Activated naive CD8-positive, alpha-beta T cell treated with anti-CD3 and anti-CD28 coated beads, Interleukin-2, amount 10 ng/mL, durations not matched to agents 7 days and 5 days (primary cell): ENCODE data around the gene PINLYP. TPM values are rescaled to one million over a fixed set of nuclear protein-coding genes. Genes with fewer than 3 reads are reported as not detected.
"Not testable (repeated sequence)": the region's sequence is repeated elsewhere in the genome, so short reads cannot be mapped to it uniquely, and the experiment has no call there.

Experiments used
- ATAC-seq: fragments of 150-1000 bp; cut with Tn5 transposase; one replicate; pipeline ENCODE4 v1.10.0; 2021; ENCODE audit warnings: low read depth, moderate library complexity
- POLR2A ChIA-PET: fragments of 350-600 bp; sonication (Branson Sonifier 250); formaldehyde crosslinking; loops from one replicate; lab custom pipeline; 2021; ENCODE audit warnings: antibody characterized with exemption; lab: Charles Lee
- DNase-seq: peaks from one replicate; pipeline ENCODE4 v3.0.0; 2021
- H3K27ac Mint-ChIP-seq: one replicate; pipeline ENCODE4 v1.8.0; 2022; ENCODE audit warnings: mild to moderate bottlenecking, mixed read lengths
- H3K27me3 Mint-ChIP-seq: one replicate; pipeline ENCODE4 v1.8.0; 2022; ENCODE audit warnings: mild to moderate bottlenecking, moderate library complexity, mixed read lengths
- H3K36me3 Mint-ChIP-seq: one replicate; pipeline ENCODE4 v1.8.0; 2021; ENCODE audit warnings: mild to moderate bottlenecking, mixed read lengths
- H3K4me1 Mint-ChIP-seq: one replicate; pipeline ENCODE4 v1.8.0; 2021; ENCODE audit warnings: mixed read lengths
- H3K4me3 Mint-ChIP-seq: one replicate; pipeline ENCODE4 v1.8.0; 2022; ENCODE audit warnings: mild to moderate bottlenecking, moderate library complexity, mixed read lengths
- H3K9me3 Mint-ChIP-seq: one replicate; pipeline ENCODE4 v1.8.0; 2021; ENCODE audit warnings: mixed read lengths
- total RNA-seq, 2 experiments: library from RNA; stranded (reverse); gene quantifications; one replicate each; pipeline ENCODE4 v1.2.3, GENCODE V29; 2021

Gene PINLYP
- total RNA-seq, 2 experiments from 2014 or later = 11.7 to 15.6 TPM

DNA sequence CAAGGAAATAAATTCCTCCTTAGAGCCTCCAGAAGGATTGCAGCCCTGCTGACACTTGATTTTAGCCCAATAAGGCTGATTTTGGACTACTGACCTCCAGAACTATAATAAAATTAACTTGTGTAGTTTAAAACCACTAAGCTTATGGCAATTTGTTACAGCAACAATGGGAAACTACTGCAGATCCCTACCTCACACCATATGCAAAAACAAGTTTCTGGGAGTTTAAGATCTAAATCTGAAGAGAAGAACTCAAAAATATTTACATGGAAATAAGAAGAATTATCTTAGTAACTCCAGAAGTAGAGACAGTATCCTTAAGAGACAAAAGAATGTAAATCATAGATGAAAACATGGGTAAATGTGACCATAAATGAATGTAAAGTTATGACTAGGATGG, 36.7 kb upstream of the PINLYP start:
- DNase-seq (no peak), ATAC-seq (no peak)
- peaks cover 4% of the 10 kb centered on the region for H3K4me1 Mint-ChIP-seq

DNA sequence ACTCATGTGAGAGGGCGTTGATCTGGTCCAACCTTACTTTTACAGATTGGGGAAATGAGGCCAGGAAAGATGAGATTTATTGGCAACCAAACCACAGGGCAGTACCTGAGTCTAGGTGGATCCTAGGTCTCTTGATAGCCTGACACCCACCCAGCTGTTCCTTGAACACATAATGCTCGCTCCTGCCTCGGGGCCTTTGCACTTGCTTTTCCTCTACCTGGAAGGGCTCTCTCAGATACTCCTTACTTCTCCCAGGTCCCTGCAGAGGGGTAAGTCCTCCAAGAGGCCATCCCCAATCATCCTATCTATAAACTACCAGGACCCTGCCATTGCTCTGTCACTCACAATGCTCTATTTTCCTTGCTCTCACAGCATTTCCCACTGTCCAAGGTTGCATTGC, 35.2 kb upstream of the PINLYP start:
- H3K4me1 Mint-ChIP-seq = peaks cover 3% of the 10 kb centered on the region
- H3K9me3 Mint-ChIP-seq = peaks cover 4% of the 10 kb centered on the region
- ATAC-seq = no peak
- H3K4me3 Mint-ChIP-seq = no peak overlapping the region
- POLR2A ChIA-PET = no interaction called here
- H3K27me3 Mint-ChIP-seq = no peaks in the 10 kb centered on the region
- peaks cover 34% of the 10 kb centered on the region for H3K36me3 Mint-ChIP-seq
- H3K27ac Mint-ChIP-seq = no peak overlapping the region
- DNase-seq = no peak

More for the DNA sequence above, 36.7 kb upstream of the PINLYP start:
- H3K27me3 Mint-ChIP-seq = no peaks in the 10 kb centered on the region
- POLR2A ChIA-PET = no interaction called here
- H3K36me3 Mint-ChIP-seq = peaks cover 34% of the 10 kb centered on the region
- H3K27ac Mint-ChIP-seq = peak overlapping the region; percentile 15
- H3K4me3 Mint-ChIP-seq = no peak overlapping the region
- peaks cover 4% of the 10 kb centered on the region for H3K9me3 Mint-ChIP-seq

DNA sequence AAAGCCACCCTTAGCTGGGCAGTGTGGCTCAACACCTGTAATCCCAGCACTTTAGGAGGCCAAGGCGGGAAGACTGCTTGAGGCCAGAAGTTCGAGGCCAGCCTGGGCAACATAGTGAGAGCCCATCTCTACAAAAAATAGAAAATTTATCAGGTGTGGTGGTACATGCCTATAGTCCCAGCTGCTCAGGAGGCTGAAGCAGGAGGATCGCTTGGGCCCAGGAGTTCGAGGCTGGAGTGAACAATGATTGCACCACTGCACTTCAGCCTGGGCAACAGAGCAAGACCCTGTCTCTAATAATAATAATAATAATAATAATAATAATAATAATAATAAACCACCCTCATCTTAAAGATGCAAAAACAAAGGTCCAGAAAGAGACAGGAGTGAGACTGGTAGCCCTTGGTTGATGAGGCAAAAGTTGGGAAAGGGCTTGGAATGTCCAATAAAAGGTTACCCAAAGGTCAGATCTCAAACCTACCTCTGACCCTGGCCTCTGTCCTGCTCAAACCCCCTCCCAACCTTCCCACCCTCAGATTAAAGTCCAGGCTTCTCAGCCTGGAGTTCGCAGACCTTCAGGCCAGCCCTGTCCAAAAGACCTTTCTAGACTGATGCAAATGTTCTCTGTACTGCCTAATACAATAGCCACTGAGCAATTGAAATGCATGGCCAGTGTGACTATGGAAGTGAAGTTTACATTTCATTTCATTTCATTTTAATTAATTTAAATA, 33.5 kb upstream of the PINLYP start:
- POLR2A ChIA-PET = interaction anchor here (1.2 kb wide), 1 partner anchor 9 kb away, joined by 5 read pairs; the partner anchor contains the start of gene ZNF575
- ATAC-seq (no peak), DNase-seq (no peak)
- H3K4me1 Mint-ChIP-seq = no peaks in the 10 kb centered on the region
- no peaks in the 10 kb centered on the region for H3K27me3 Mint-ChIP-seq
- peaks cover 4% of the 10 kb centered on the region for H3K9me3 Mint-ChIP-seq
- no peak overlapping the region for H3K4me3 Mint-ChIP-seq
- H3K27ac Mint-ChIP-seq = no peak overlapping the region
- peaks cover 34% of the 10 kb centered on the region for H3K36me3 Mint-ChIP-seq

DNA sequence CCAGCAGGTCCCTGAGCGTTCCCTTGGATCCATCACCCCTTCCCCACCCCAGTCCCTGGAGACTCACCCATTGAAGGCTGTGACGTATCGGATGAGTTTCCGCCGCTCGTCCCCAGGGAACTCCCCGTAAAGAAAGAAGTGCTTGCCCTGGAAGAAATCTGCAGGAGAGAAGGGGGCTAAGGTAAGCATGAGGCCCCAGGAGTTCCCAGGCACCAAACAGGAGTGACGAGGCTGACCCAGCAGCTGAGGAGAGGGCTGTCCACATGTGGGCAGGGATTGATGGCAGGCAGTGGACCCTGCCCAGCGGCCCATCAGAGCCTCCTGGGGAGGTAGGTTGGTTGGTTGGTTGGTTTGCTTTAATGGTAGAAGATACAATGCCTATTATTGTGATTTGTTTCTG, 31.5 kb upstream of the PINLYP start:
- Mint-ChIP-seq H3K27ac (no peak overlapping the region), H3K27me3 (no peaks in the 10 kb centered on the region), H3K36me3 (peaks cover 22% of the 10 kb centered on the region), H3K9me3 (peaks cover 3% of the 10 kb centered on the region), H3K4me1 (no peaks in the 10 kb centered on the region), H3K4me3 (no peak overlapping the region)
- POLR2A ChIA-PET = interaction anchor here (1.1 kb wide), 1 partner anchor 37 kb away, joined by 3 read pairs; no protein-coding TSS in a partner anchor
- DNase-seq (no peak), ATAC-seq (no peak)

DNA sequence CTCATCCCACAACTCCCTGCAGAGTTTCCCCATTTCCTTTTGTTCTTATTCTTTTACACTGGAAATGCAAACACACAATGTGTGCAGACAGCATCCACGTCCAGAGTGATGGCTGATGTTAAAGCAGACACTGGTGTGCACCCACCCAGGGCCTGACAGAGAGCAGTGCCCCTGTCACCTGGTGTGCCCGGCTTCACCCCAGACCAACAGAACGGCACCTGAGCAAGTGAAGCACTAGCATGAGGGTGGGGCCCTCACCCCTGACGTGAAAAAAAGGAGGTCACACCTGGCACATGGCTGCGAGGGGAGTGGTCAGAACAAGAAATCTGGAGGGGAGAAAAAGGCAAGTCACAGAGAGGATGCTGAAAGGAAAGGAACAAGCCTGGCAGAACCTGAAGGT, 30.3 kb upstream of the PINLYP start:
- Mint-ChIP-seq H3K4me1 (no peaks in the 10 kb centered on the region), H3K36me3 (peaks cover 13% of the 10 kb centered on the region), H3K4me3 (no peak overlapping the region), H3K9me3 (no peaks in the 10 kb centered on the region), H3K27ac (peak overlapping the region; percentile 50), H3K27me3 (no peaks in the 10 kb centered on the region)
- POLR2A ChIA-PET = interaction anchor here (0.8 kb wide), 1 partner anchor 12 kb away, joined by 4 read pairs; no protein-coding TSS in a partner anchor
- DNase-seq = no peak
- no peak for ATAC-seq

DNA sequence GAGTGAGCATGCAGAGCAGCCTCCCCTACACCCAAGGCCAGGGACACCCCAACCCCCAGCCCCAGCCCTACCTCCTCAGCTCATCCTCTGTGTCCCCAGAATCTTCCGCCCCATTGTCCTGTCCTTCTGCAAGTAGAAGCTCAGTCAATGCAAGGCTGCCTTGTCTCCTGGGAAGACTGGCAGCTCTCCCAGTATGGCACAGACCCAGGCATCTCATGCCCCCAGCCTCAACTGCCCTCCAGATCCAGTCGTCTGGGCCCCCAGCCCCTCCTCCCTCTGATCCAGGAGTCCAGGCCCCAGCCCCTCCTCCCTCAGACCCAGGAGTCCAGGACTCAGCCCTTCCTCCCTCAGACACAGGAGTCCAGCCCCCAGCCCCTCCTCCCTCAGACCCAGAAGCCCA, 29.6 kb upstream of the PINLYP start:
- H3K9me3 Mint-ChIP-seq = no peaks in the 10 kb centered on the region
- H3K4me1 Mint-ChIP-seq = no peaks in the 10 kb centered on the region
- POLR2A ChIA-PET = interaction anchor here (0.6 to 0.8 kb wide), 2 partner anchors 9 to 12 kb away, joined by 3 to 4 read pairs; no protein-coding TSS in a partner anchor
- ATAC-seq (no peak), DNase-seq (no peak)
- no peaks in the 10 kb centered on the region for H3K27me3 Mint-ChIP-seq
- no peak overlapping the region for H3K27ac Mint-ChIP-seq
- no peak overlapping the region for H3K4me3 Mint-ChIP-seq
- peaks cover 14% of the 10 kb centered on the region for H3K36me3 Mint-ChIP-seq

DNA sequence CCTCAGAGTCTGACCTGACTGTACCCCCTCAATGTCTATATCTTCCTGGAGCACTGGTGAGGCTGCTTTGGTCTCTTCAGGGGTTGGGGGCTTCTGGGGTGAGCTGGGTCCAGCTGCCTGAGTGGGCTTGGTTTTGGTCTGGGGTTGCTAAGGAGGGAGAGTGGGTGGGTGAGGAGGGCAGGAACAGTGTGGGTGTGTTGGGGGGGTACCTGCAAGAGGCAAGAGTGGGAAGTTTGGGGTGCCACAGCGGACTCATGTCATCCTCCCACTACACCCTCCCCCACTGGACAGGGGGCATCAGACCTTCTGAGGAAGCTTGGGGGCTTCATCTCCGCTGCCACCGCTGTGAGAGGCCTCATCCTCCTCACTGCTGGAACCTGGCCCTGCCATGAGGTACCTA, 29.0 kb upstream of the PINLYP start:
- ATAC-seq = no peak
- no peak for DNase-seq
- H3K27me3 Mint-ChIP-seq = no peaks in the 10 kb centered on the region
- no peak overlapping the region for H3K27ac Mint-ChIP-seq
- peaks cover 14% of the 10 kb centered on the region for H3K36me3 Mint-ChIP-seq
- no peak overlapping the region for H3K4me3 Mint-ChIP-seq
- no peaks in the 10 kb centered on the region for H3K9me3 Mint-ChIP-seq
- no peaks in the 10 kb centered on the region for H3K4me1 Mint-ChIP-seq
- POLR2A ChIA-PET = interaction anchor here (0.6 kb wide), 1 partner anchor 10 kb away, joined by 3 read pairs; no protein-coding TSS in a partner anchor

DNA sequence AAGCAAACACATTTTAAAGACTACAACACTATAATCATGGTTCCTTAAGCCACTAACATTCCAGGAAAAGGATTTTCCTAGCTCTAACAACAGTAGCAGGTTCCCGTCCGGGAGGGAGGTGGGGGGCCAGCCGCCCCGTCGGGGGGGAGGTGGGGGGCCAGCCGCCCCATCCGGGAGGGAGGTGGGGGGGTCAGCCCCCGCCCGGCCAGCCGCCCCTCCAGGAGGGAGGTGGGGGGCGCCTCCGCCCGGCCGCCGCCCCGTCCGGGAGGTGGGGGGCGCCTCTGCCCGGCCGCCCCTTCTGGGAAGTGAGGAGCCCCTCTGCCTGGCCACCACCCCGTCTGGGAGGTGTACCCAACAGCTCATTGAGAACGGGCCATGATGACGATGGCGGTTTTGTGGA, 27.7 kb upstream of the PINLYP start:
- H3K27me3 Mint-ChIP-seq, H3K4me3 Mint-ChIP-seq, H3K9me3 Mint-ChIP-seq, H3K4me1 Mint-ChIP-seq, ATAC-seq, DNase-seq, H3K27ac Mint-ChIP-seq: not testable (repeated sequence)
- H3K36me3 Mint-ChIP-seq = peaks cover 11% of the 10 kb centered on the region
- POLR2A ChIA-PET = interaction anchor here (1.4 kb wide), 1 partner anchor 14 kb away, joined by 3 read pairs; no protein-coding TSS in a partner anchor

DNA sequence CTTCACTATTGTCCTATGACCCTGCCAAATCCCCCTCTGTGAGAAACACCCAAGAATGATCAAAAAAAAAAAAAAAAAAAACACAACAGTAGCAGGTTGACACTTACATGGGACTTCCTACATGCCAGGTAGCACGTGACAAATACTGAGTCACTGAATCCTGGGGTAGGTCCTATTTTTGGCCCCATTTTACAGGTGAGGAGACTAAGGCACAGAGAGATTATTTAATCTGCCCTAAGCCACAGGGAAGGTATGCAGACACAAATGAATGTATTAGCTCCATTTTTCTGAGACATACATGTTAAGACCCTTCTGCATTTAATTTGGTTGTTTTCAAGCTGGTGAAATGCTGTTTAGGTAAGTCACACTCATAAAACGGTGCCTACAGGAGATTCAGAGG, 26.9 kb upstream of the PINLYP start:
- Mint-ChIP-seq H3K4me3 (no peak overlapping the region), H3K27ac (no peak overlapping the region), H3K9me3 (no peaks in the 10 kb centered on the region), H3K4me1 (no peaks in the 10 kb centered on the region), H3K36me3 (peaks cover 11% of the 10 kb centered on the region), H3K27me3 (no peaks in the 10 kb centered on the region)
- no peak for DNase-seq
- POLR2A ChIA-PET = interaction anchor here (0.6 to 1.4 kb wide), 2 partner anchors 13 to 35 kb away, joined by 3 to 6 read pairs; no protein-coding TSS in a partner anchor
- ATAC-seq = no peak

DNA sequence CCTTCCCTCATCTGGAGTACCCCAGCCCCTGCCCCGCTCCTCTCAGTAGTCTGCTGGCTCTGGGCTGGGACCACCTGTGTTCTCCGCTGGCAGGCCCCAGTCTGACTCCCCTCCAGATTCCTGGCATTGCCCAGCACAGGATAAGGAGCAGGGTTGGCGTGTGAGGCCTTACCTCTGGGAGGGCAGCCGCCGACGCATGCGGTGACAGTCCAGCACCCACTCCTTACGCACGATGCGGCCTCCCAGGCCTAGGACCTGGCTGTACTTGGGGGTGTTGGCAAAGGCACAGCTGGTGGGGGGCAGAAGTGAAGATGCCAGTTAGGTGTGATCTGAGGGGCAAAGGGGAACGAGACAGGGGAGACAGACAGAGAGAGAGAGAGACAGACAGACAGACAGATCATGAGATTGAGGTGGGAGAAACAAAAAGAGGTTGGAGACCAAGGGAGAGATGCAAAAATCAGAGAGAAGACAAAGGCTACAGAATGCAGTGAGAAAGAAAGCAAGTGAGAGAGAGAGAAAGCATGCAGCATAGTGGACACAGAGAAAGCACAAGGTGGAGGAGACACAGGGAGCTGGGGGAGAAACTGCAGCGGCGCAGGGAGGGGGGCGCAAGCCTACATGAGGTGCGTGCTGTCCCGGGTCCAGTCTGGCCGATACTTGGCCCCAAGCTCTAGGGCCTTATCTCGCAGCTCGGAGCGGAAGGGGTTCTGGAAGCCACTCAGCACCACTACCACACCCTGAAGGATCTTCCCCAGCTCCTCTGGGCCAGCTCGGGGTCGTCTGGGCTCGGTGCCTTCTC, 24.0 kb upstream of the PINLYP start:
- ATAC-seq (no peak), DNase-seq (no peak)
- Mint-ChIP-seq H3K4me1 (peaks cover 4% of the 10 kb centered on the region), H3K4me3 (no peak overlapping the region), H3K27me3 (no peaks in the 10 kb centered on the region), H3K36me3 (peaks cover 11% of the 10 kb centered on the region), H3K27ac (no peak overlapping the region), H3K9me3 (no peaks in the 10 kb centered on the region)
- POLR2A ChIA-PET = interaction anchor here (1.2 kb wide), 1 partner anchor 19 kb away, joined by 3 read pairs; the partner anchor contains the start of gene ZNF575

DNA sequence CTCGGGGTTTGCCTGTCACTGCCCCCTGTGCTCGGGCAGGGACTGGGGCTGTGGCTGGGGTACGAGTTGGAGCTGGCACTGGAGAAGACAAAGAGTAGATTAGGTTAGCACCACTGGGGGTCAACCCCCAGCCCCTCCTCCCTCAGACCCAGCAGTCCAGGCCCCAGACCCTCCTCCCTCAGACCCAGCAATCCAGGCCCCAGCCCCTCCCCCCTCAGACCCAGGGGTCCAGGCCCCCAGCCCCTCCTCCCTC, 23.5 kb upstream of the PINLYP start:
- Mint-ChIP-seq H3K4me1 (peaks cover 4% of the 10 kb centered on the region), H3K4me3 (no peak overlapping the region), H3K27me3 (no peaks in the 10 kb centered on the region), H3K27ac (no peak overlapping the region), H3K36me3 (peaks cover 11% of the 10 kb centered on the region), H3K9me3 (no peaks in the 10 kb centered on the region)
- no peak for ATAC-seq
- DNase-seq = no peak
- POLR2A ChIA-PET = interaction anchor here (1.2 kb wide), 1 partner anchor 19 kb away, joined by 3 read pairs; the partner anchor contains the start of gene ZNF575

DNA sequence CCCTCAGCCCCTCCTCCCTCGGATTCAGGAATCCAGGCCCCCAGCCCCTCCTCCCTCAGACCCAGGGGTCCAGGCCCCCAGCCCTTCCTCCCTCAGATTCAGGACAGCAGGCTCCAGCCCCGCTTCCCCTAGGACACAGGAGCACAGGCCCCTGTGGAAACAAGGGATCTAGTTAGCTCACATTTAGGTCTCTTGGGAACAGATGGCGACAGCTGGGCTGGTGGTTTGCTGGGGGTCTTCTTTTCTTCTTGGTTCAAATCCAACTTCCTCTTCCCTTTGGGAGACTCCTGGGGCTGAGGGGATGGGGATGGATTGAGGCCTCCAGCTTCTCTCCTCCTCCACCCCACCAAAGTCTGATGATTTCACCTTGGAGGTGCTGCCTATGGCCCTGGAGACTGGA, 23.0 kb upstream of the PINLYP start:
- DNase-seq (no peak), ATAC-seq (no peak)
- POLR2A ChIA-PET = interaction anchor here (1.2 kb wide), 1 partner anchor 20 kb away, joined by 3 read pairs; the partner anchor contains the start of gene ZNF575
- H3K27me3 Mint-ChIP-seq = no peaks in the 10 kb centered on the region
- H3K36me3 Mint-ChIP-seq = peaks cover 11% of the 10 kb centered on the region
- H3K27ac Mint-ChIP-seq = no peak overlapping the region
- H3K4me3 Mint-ChIP-seq = no peak overlapping the region
- H3K9me3 Mint-ChIP-seq = no peaks in the 10 kb centered on the region
- H3K4me1 Mint-ChIP-seq = peaks cover 4% of the 10 kb centered on the region

DNA sequence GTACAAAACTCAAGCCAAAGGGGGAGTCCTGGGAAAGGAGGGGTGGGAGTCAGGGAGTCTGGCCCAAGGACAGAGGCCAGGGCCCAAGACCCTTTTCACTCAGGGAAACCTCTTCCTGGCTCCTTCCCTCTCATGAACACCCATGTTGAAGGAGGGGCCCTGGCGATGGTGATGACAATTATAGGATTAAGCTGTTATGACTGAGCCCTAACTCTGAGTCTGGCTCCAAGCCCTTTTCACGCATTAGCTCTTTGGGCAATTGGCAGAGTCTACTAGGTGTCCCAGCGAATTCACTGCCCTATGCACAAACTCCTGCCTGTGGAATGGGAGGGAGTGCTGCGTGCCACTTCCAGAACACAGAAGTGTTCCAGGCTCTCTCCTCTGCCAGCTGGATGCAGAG, 21.9 kb upstream of the PINLYP start:
- Mint-ChIP-seq H3K27me3 (no peaks in the 10 kb centered on the region), H3K9me3 (no peaks in the 10 kb centered on the region)
- POLR2A ChIA-PET = interaction anchor here (2.5 kb wide), 1 partner anchor 20 kb away, joined by 14 read pairs; the partner anchor contains the start of gene ZNF575

More for the DNA sequence above, 21.9 kb upstream of the PINLYP start:
- DNase-seq (no peak), ATAC-seq (no peak)
- no peak overlapping the region for H3K4me3 Mint-ChIP-seq
- peaks cover 4% of the 10 kb centered on the region for H3K4me1 Mint-ChIP-seq
- H3K36me3 Mint-ChIP-seq = peaks cover 11% of the 10 kb centered on the region
- no peak overlapping the region for H3K27ac Mint-ChIP-seq
